ENCODE measurements around the gene OR4D11. TPM values are rescaled to one million over a fixed set of nuclear protein-coding genes. Genes with fewer than 3 reads are reported as not detected.

Gene OR4D11
- total and polyA plus RNA-seq, 2 of the 13 experiments (the other 11 are each of a cell fraction or from before 2014, with no cell fraction given), result not detected

- TF ChIP-seq SKIL (CRISPR knock-in tag; IDR thresholded peaks at IDR 0.05; ENCODE audit: borderline replicate concordance), result no peak; the same call in 1 of the 2 replicates
- TF ChIP-seq TBP (CRISPR knock-in tag; IDR thresholded peaks at IDR 0.05), result no peak
- TF ChIP-seq TEAD3 (CRISPR knock-in tag; optimal IDR thresholded peaks at IDR 0.05; ENCODE audit: borderline replicate concordance), result peak; percentile 65
- 0 out of 2 replicates have a peak, but pooled peaks have one; percentile 37 for TF ChIP-seq MEIS2 (CRISPR knock-in tag; IDR thresholded peaks at IDR 0.05)
- TF ChIP-seq NKX3-1 (CRISPR knock-in tag; IDR thresholded peaks at IDR 0.05), result peak; percentile 67; the same call in 1 of the 2 replicates
- TF ChIP-seq ZNF503 (CRISPR knock-in tag; IDR thresholded peaks at IDR 0.05), result peak; percentile 45; the same call in 1 of the 2 replicates
- TF ChIP-seq TIGD3 (CRISPR knock-in tag; IDR thresholded peaks at IDR 0.05; ENCODE audit: borderline replicate concordance), result no peak
- TF ChIP-seq RXRB (CRISPR knock-in tag; IDR thresholded peaks at IDR 0.05; ENCODE audit: borderline replicate concordance), result peak; percentile 49; the same call in 1 of the 2 replicates
- peak; percentile 86; the same call in 1 of the 2 replicates for TF ChIP-seq E2F1 (CRISPR knock-in tag; IDR thresholded peaks at IDR 0.05)
- no peak for TF ChIP-seq ZNF326 (CRISPR knock-in tag; IDR thresholded peaks at IDR 0.05; ENCODE audit: borderline replicate concordance)
- TF ChIP-seq ZNF235 (CRISPR knock-in tag; IDR thresholded peaks at IDR 0.05; ENCODE audit: borderline replicate concordance), result no peak
- TF ChIP-seq ZNF652 (CRISPR knock-in tag; IDR thresholded peaks at IDR 0.05; ENCODE audit: borderline replicate concordance, low read depth), result no peak
- no peak for TF ChIP-seq PCBP1 (IDR thresholded peaks at IDR 0.05; ENCODE audit: borderline replicate concordance, low read depth, low read length)
- TF ChIP-seq ZBTB37 (CRISPR knock-in tag; IDR thresholded peaks at IDR 0.05), result 0 out of 2 replicates have a peak, but pooled peaks have one; percentile 19
- 0 out of 2 replicates have a peak, but pooled peaks have one; percentile 36 for TF ChIP-seq ZNF710 (CRISPR knock-in tag; IDR thresholded peaks at IDR 0.05; ENCODE audit: borderline replicate concordance)
- TF ChIP-seq NFATC3 (CRISPR knock-in tag; IDR thresholded peaks at IDR 0.05), result peak; percentile 88; the same call in 1 of the 2 replicates
Measured at GRCh38 chr11:59550368-59550841, 47.0 kb downstream of the OR4D11 start (continued).
